ENCODE results near the gene TUBA8.

DNA sequence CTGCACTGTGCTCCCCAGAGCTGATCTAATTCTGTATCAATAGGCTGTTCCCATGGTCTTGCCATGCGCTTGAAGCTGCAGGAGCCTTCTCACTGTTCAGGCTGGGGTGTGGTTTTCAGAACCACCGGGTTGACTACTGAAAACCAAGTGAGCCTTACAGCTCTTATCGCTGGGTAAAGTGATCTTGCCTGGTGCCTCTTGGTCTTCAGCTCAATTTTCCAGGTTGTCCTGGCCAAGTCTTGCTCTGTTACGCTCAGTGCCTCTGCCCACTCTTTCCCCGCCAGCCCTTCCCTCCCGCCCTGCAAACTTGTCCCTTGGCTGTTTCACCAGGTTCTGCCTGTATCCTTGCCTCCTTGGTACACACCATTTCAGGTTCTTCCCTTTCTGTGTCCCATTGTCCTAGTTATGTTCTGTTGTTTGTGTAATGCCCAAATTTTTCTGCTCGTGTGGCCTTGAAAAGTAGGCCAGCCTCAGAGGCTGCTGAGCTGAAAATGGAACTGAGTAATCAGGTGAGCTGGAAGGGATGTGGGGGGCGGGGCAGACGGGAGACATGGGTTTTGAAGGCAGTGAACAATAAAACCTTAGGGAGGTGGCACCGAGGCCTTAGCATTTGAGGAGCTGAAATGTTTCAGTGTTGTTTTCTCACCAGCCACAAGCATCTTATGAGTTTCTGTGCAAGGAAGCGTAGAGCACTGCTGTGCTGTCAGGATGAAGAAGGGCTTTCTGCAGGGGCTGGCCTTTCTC is 21.6 kb upstream of the TUBA8 start:
- no peak for TF ChIP-seq POLR2A (IDR thresholded peaks at IDR 0.05)
- TF ChIP-seq, protein P1, sequence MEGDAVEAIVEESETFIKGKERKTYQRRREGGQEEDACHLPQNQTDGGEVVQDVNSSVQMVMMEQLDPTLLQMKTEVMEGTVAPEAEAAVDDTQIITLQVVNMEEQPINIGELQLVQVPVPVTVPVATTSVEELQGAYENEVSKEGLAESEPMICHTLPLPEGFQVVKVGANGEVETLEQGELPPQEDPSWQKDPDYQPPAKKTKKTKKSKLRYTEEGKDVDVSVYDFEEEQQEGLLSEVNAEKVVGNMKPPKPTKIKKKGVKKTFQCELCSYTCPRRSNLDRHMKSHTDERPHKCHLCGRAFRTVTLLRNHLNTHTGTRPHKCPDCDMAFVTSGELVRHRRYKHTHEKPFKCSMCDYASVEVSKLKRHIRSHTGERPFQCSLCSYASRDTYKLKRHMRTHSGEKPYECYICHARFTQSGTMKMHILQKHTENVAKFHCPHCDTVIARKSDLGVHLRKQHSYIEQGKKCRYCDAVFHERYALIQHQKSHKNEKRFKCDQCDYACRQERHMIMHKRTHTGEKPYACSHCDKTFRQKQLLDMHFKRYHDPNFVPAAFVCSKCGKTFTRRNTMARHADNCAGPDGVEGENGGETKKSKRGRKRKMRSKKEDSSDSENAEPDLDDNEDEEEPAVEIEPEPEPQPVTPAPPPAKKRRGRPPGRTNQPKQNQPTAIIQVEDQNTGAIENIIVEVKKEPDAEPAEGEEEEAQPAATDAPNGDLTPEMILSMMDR (IDR thresholded peaks at IDR 0.05) = no peak

Data from thyroid gland (tissue), 4 donors.